Thoracic aorta (tissue), 2 donors: ENCODE measurements around the gene BCKDHB. TPM values are rescaled to one million over a fixed set of nuclear protein-coding genes. Genes with fewer than 3 reads are reported as not detected.

Experiments used
- ATAC-seq: fragments of 150-250 bp; one replicate; pipeline ENCODE4 v1.8.0; 2017; ENCODE audit warnings: low read depth; ENCODE audit not compliant: insufficient number of reproducible peaks, low FRiP score
- DNase-seq: peaks from one replicate; pipeline ENCODE4 v3.0.0-alpha.2; 2020; ENCODE audit warnings: low spot score
- H3K27ac ChIP-seq, 2 donors: fragments of 200-600 bp; sonication (generic); 1 replicate in 1 of 2; 2 replicates in 1 of 2; pipeline ENCODE4 v1.5.1; 2016; ENCODE audit warnings: mild to moderate bottlenecking in 2 of 2, moderate library complexity in 2 of 2
- H3K27me3 ChIP-seq: fragments of 200-600 bp; sonication (generic); replicated peaks from 2 replicates; pipeline ENCODE4 v1.6.0; 2016; ENCODE audit warnings: mild to moderate bottlenecking; ENCODE audit not compliant: insufficient read depth
- H3K36me3 ChIP-seq: fragments of 200-600 bp; sonication (generic); one replicate; pipeline ENCODE4 v1.5.1; 2016
- H3K4me1 ChIP-seq, 2 donors: fragments of 200-600 bp; sonication (generic); 1 replicate in 1 of 2; 2 replicates in 1 of 2; pipeline versions ENCODE4 v1.5.1 to v1.6.0; 2016; ENCODE audit warnings: low read depth in 2 of 2, mild to moderate bottlenecking in 1 of 2; ENCODE audit not compliant: control insufficient read depth in 1 of 2
- H3K4me3 ChIP-seq: fragments of 200-600 bp; sonication (generic); 2 replicates; pipeline ENCODE4 v1.5.1; 2016; ENCODE audit warnings: mild to moderate bottlenecking
- H3K9me3 ChIP-seq: fragments of 200-600 bp; sonication (generic); 2 replicates; pipeline ENCODE4 v1.5.1; 2016
- total RNA-seq, 2 donors: library from RNA; depleted of rRNA; stranded (reverse); fragments of >200 nt; gene quantifications; one replicate each; pipeline versions ENCODE4 v1.1.0 to v1.2.3, GENCODE V29; 2016
- TF ChIP-seq, protein P1 (sequence below): fragments of 200-600 bp; sonication (generic); IDR thresholded peaks from one replicate; pipeline ENCODE4 v1.5.1; 2019; ENCODE audit warnings: antibody characterized with exemption

Gene BCKDHB
- total RNA-seq, 2 donors from 2014 or later = 14.1 to 22.1 TPM

DNA sequence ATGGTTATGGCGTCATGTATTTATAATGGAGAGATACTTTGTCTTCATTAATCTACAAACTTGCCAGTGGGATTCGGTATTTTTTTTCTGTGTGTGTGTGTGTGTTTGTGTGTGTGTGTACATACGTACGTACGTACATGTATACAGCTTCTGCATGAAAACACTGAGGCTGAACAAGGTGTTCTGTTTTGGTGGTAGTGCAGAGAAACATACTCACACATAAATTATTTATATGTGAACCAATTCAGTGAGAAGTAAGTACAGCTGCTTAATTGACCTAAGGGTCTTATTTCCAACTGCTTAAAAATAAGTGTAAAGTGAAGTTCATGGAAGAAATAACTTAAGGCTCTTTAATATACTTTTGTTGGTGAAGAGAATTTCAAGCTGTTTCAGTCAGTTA is 234.2 kb downstream of the BCKDHB start:
- DNase-seq (no peak), ATAC-seq (no peak)
- Histone ChIP-seq H3K27me3 (no peaks in the 10 kb centered on the region), H3K9me3 (no peaks in the 10 kb centered on the region), H3K27ac (no peak overlapping the region), H3K36me3 (no peaks in the 10 kb centered on the region), H3K4me1 (peaks cover 0 to 7% of the 10 kb centered on the region in 2 donors), H3K4me3 (no peak overlapping the region)
- TF ChIP-seq, protein P1, sequence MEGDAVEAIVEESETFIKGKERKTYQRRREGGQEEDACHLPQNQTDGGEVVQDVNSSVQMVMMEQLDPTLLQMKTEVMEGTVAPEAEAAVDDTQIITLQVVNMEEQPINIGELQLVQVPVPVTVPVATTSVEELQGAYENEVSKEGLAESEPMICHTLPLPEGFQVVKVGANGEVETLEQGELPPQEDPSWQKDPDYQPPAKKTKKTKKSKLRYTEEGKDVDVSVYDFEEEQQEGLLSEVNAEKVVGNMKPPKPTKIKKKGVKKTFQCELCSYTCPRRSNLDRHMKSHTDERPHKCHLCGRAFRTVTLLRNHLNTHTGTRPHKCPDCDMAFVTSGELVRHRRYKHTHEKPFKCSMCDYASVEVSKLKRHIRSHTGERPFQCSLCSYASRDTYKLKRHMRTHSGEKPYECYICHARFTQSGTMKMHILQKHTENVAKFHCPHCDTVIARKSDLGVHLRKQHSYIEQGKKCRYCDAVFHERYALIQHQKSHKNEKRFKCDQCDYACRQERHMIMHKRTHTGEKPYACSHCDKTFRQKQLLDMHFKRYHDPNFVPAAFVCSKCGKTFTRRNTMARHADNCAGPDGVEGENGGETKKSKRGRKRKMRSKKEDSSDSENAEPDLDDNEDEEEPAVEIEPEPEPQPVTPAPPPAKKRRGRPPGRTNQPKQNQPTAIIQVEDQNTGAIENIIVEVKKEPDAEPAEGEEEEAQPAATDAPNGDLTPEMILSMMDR = no peak

DNA sequence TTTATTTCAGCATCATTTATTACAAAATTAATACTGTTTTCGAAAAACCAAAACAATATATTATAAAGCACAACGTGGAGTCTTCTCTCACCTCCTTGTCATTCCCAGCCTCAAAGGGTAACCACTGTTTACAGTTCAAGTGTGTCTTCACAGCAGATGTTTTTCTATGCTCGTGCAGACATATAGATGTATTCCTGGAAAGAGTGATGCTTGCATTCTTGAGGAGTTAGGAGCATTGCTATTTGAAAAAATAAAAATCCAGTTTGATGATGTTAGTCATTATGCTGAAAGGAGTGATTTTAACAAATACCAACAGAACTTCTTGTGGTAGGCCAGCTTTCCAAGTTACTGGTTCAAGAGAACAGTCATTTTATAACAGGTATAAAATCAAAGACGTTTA is 234.9 kb downstream of the BCKDHB start:
- DNase-seq (no peak), ATAC-seq (no peak)
- Histone ChIP-seq H3K36me3 (no peaks in the 10 kb centered on the region), H3K27me3 (no peaks in the 10 kb centered on the region), H3K9me3 (no peaks in the 10 kb centered on the region), H3K27ac (no peak overlapping the region), H3K4me1 (peaks cover 0 to 8% of the 10 kb centered on the region in 2 donors), H3K4me3 (no peak overlapping the region)
- TF ChIP-seq, protein P1 = no peak

DNA sequence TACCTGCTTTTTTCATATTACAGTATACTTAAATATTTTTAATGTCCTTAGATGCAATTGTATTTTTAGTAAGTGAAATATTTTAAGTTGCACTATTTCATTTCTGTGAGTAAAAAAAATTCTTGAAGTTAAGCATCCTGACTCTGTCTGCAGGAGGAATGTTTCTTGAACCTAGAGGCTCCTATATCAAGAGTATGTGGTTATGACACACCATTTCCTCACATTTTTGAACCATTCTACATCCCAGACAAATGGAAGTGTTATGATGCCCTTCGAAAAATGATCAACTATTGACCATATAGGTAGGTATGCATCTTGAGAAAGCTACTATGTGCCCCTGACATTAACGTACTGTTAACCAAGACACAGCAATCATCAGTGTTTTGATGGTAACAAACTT is 237.0 kb downstream of the BCKDHB start:
- Histone ChIP-seq H3K4me3 (no peak overlapping the region), H3K36me3 (no peaks in the 10 kb centered on the region), H3K9me3 (no peaks in the 10 kb centered on the region), H3K27ac (no peak overlapping the region), H3K27me3 (no peaks in the 10 kb centered on the region), H3K4me1 (peaks cover 0 to 21% of the 10 kb centered on the region in 2 donors)
- ATAC-seq (no peak), DNase-seq (no peak)
- TF ChIP-seq, protein P1 = no peak

DNA sequence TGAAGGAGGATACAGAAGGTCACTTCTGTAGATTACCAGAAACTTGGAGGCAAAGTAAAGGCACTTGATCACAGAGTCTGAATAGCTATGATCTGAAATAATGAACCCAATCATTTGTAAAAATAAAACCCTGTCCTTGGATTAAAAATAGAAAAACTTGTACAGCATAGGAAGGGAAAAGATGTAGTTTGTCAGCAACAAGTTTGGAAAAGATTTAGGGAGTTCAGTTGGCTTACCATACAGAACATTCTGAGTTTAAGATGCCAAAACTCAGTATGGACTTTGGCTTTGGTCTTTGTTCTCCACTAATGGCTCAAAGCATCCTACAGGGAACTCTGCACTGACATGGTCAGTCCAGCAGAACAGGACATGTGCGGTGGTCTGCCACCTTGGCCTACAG is 240.6 kb downstream of the BCKDHB start:
- Histone ChIP-seq H3K27me3 (no peaks in the 10 kb centered on the region), H3K36me3 (no peaks in the 10 kb centered on the region), H3K9me3 (no peaks in the 10 kb centered on the region), H3K4me3 (no peak overlapping the region), H3K4me1 (peaks cover 0 to 22% of the 10 kb centered on the region in 2 donors), H3K27ac (no peak overlapping the region)
- ATAC-seq = no peak
- no peak for DNase-seq
- TF ChIP-seq, protein P1 = no peak

DNA sequence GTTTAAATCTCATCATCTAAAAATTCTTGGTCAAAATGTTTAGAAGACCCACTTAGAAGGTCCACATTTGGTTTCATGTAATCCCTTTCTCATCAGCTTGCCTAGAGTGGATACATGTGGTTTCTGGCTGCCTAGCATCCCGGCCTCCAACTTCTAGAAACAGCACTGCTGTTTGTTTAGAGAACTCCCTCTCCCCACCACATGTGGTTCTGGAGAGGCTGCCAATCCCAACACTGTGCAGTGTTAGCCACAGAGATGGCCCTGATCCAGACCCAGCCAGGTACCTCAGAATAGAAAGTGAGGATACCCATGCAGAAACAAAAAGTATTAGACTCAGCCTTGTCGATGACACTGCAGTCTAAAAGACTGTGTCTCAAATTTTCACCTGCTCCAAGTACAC is 241.8 kb downstream of the BCKDHB start:
- Histone ChIP-seq H3K36me3 (no peaks in the 10 kb centered on the region), H3K4me3 (no peak overlapping the region), H3K4me1 (peaks cover 0 to 22% of the 10 kb centered on the region in 2 donors), H3K9me3 (no peaks in the 10 kb centered on the region), H3K27me3 (no peaks in the 10 kb centered on the region), H3K27ac (no peak overlapping the region)
- DNase-seq = no peak
- no peak for ATAC-seq
- TF ChIP-seq, protein P1 = no peak
